HepG2 (cell line): ENCODE data around the gene PLEKHS1.

ENCODE experiments used
- CBX1 ChIP-seq: IDR thresholded peaks from one replicate; pipeline ENCODE4 v1.6.1; 2016; ENCODE audit warnings: antibody characterized with exemption, low read depth
- ETV5 ChIP-seq: IDR thresholded peaks from 2 replicates; pipeline ENCODE4 v1.6.1; 2018; ENCODE audit warnings: missing biosample characterization, missing genetic modification reagents, inconsistent platforms, borderline replicate concordance
- FOXC1 ChIP-seq: sonication (generic); formaldehyde crosslinking; IDR thresholded peaks from 2 replicates; pipeline ENCODE4 v1.8.0; 2022; ENCODE audit warnings: mild to moderate bottlenecking, missing genetic modification reagents, borderline replicate concordance
- RAD51 ChIP-seq: fragments of 450-650 bp; IDR thresholded peaks from 2 replicates; pipeline ENCODE4 v1.6.1; 2016; ENCODE audit warnings: borderline replicate concordance
- RFXANK ChIP-seq: IDR thresholded peaks from 2 replicates; pipeline ENCODE4 v1.6.1; 2016
- SIN3A ChIP-seq: IDR thresholded peaks from 2 replicates; pipeline ENCODE4 v1.6.1; 2011; ENCODE audit warnings: low read depth, mild to moderate bottlenecking, control low read depth, low read length, borderline replicate concordance
- SP2 ChIP-seq: sonication (generic); formaldehyde crosslinking; IDR thresholded peaks from 2 replicates; pipeline ENCODE4 v1.5.1; 2020; ENCODE audit warnings: mild to moderate bottlenecking, missing genetic modification reagents
- ZFP1 ChIP-seq: IDR thresholded peaks from 2 replicates; pipeline ENCODE4 v1.6.1; 2016
- ZFX ChIP-seq: sonication (generic); formaldehyde crosslinking; IDR thresholded peaks from 2 replicates; pipeline ENCODE4 v1.4.0; 2020; ENCODE audit warnings: mild to moderate bottlenecking, low read depth, missing genetic modification reagents, moderate library complexity
- ZNF337 ChIP-seq: sonication (generic); formaldehyde crosslinking; IDR thresholded peaks from 2 replicates; pipeline ENCODE4 v1.5.1; 2020; ENCODE audit warnings: missing genetic modification reagents, low read depth, mild to moderate bottlenecking, borderline replicate concordance
- ZNF816 ChIP-seq: sonication (generic); formaldehyde crosslinking; IDR thresholded peaks from 2 replicates; pipeline ENCODE4 v1.8.0; 2022; ENCODE audit warnings: missing genetic modification reagents, mild to moderate bottlenecking, borderline replicate concordance
- TF ChIP-seq, protein P1 (sequence below): sonication (generic); formaldehyde crosslinking; IDR thresholded peaks from 2 replicates; pipeline ENCODE4 v1.4.0; 2020; ENCODE audit warnings: missing genetic modification reagents, mild to moderate bottlenecking, borderline replicate concordance
- TF ChIP-seq, protein P2 (sequence below): sonication (generic); formaldehyde crosslinking; conservative IDR thresholded peaks from 2 replicates; pipeline ENCODE4 v1.4.0; 2020; ENCODE audit warnings: missing genetic modification reagents

DNA sequence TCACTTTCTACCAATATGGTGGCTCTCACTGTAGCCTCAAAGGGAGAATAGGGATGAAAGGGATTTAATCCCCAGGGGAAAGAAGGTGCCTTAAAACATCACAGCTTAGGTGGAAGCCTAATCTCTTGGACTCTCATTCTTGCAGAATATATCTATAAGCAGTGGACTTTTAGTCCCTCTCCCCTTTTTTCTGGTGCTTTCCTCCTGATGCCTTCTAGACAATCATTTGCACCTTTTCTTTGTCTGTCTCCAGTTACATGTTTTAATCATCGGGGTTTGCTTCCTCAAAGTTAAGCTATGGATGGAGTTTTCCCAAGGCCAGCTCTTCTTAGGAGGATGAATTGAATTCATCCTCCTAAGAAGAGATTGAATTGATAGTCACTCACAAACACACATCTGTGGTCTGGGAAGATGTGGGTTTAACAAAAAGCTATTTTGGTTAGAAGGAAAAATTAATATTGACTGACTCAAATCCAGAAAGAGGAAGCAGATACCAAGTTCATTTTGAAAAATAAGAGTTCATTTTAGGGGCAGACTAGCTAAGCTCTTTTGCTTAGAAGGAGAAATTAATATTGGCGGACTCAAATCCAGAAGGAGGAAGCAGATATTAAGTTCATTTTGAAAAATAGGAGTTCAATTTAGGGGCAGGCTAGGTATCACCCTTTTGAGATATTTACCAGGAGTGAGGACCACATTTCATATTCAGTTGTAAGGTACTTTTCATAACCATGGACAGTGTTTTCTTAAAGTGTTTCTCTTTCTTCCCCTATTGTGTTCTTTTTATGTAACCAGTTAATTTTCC lies 35.2 kb upstream of the PLEKHS1 start:
- TF ChIP-seq ZFP1, result no peak
- TF ChIP-seq CBX1, result no peak
- no peak for TF ChIP-seq FOXC1
- no peak for TF ChIP-seq RAD51
- TF ChIP-seq, protein P1, sequence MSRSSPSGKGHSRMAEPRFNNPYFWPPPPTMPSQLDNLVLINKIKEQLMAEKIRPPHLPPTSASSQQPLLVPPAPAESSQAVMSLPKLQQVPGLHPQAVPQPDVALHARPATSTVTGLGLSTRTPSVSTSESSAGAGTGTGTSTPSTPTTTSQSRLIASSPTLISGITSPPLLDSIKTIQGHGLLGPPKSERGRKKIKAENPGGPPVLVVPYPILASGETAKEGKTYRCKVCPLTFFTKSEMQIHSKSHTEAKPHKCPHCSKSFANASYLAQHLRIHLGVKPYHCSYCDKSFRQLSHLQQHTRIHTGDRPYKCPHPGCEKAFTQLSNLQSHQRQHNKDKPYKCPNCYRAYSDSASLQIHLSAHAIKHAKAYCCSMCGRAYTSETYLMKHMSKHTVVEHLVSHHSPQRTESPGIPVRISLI (CRISPR knock-in tag), result no peak
- TF ChIP-seq ETV5 (CRISPR knock-in tag), result no peak
- TF ChIP-seq SP2 (CRISPR knock-in tag), result no peak
- no peak for TF ChIP-seq SIN3A
- TF ChIP-seq RFXANK (CRISPR knock-in tag), result no peak
- TF ChIP-seq ZFX (CRISPR knock-in tag), result no peak
- no peak for TF ChIP-seq ZNF816
- TF ChIP-seq, protein P2, sequence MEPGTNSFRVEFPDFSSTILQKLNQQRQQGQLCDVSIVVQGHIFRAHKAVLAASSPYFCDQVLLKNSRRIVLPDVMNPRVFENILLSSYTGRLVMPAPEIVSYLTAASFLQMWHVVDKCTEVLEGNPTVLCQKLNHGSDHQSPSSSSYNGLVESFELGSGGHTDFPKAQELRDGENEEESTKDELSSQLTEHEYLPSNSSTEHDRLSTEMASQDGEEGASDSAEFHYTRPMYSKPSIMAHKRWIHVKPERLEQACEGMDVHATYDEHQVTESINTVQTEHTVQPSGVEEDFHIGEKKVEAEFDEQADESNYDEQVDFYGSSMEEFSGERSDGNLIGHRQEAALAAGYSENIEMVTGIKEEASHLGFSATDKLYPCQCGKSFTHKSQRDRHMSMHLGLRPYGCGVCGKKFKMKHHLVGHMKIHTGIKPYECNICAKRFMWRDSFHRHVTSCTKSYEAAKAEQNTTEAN (CRISPR knock-in tag), result no peak
- no peak for TF ChIP-seq ZNF337 (CRISPR knock-in tag)
